ENCODE measurements around the gene CARMIL3. TPM values are rescaled to one million over a fixed set of nuclear protein-coding genes. Genes with fewer than 3 reads are reported as not detected.

Gene CARMIL3
- total and polyA plus RNA-seq, 2 experiments from 2014 or later: 3.7 to 11.8 TPM

GRCh38 chr14:24060984-24061913 lies 9.4 kb downstream of the CARMIL3 start:
- Histone ChIP-seq H4K20me1 (replicated peaks; ENCODE audit: insufficient read depth) (no peaks in the 10 kb centered on the region), H3K79me2 (replicated peaks; ENCODE audit: insufficient read depth) (no peaks in the 10 kb centered on the region), H3K4me1 (ENCODE audit: insufficient read depth) (no peaks in the 10 kb centered on the region), H3K27me3 (ENCODE audit: insufficient read depth) (no peaks in the 10 kb centered on the region), H3K27ac (ENCODE audit: low read depth) (no peak overlapping the region), H3K4me2 (no peak overlapping the region), H3K9me2 (ENCODE audit: insufficient read depth) (no peaks in the 10 kb centered on the region), H3K4me3 (no peak overlapping the region), H3F3A (replicated peaks; ENCODE audit: low read depth) (no peaks in the 10 kb centered on the region), H2AFZ (no peak overlapping the region), H3K36me3 (ENCODE audit: insufficient read depth) (no peaks in the 10 kb centered on the region)
- Mint-ChIP-seq H3K4me1 (peaks cover 13% of the 10 kb centered on the region), H3K36me3 (ENCODE audit: low read depth) (peaks cover 15% of the 10 kb centered on the region; the same call in 2 of the 3 replicates), H3K27ac (peak overlapping the region; percentile 81; the same call in 1 of the 2 replicates), H3K27me3 (ENCODE audit: insufficient read depth, low read depth, poor library complexity) (peaks cover 7% of the 10 kb centered on the region), H3K9me3 (no peaks in the 10 kb centered on the region; the same call in 2 of the 3 replicates), H3K4me3 (no peak overlapping the region)
- TF ChIP-seq STAT1 (IDR thresholded peaks at IDR 0.05; ENCODE audit: unreplicated experiment) (no peak), EZH2phosphoT487 (IDR thresholded peaks at IDR 0.05; ENCODE audit: unreplicated experiment) (no peak), JUNB (IDR thresholded peaks at IDR 0.05; ENCODE audit: unreplicated experiment) (no peak), EZH2 (IDR thresholded peaks at IDR 0.05; ENCODE audit: low read depth, unreplicated experiment) (no peak), ZNF331 (CRISPR knock-in tag; IDR thresholded peaks at IDR 0.05; ENCODE audit: low read depth) (no peak), ETS1 (IDR thresholded peaks at IDR 0.05) (no peak)
- DNase-seq (ENCODE audit: low spot score): no peak
- ATAC-seq: no peak

GRCh38 chr14:24062216-24062980 lies 10.6 kb downstream of the CARMIL3 start:
- no peak overlapping the region for H3K4me3 Mint-ChIP-seq
- Histone ChIP-seq H3K79me2 (replicated peaks; ENCODE audit: insufficient read depth) (no peaks in the 10 kb centered on the region), H4K20me1 (replicated peaks; ENCODE audit: insufficient read depth) (no peaks in the 10 kb centered on the region), H3K27ac (ENCODE audit: low read depth) (no peak overlapping the region), H3K4me3 (no peak overlapping the region), H3F3A (replicated peaks; ENCODE audit: low read depth) (no peaks in the 10 kb centered on the region), H3K27me3 (ENCODE audit: insufficient read depth) (no peaks in the 10 kb centered on the region), H2AFZ (no peak overlapping the region), H3K4me1 (ENCODE audit: insufficient read depth) (no peaks in the 10 kb centered on the region), H3K9me2 (ENCODE audit: insufficient read depth) (no peaks in the 10 kb centered on the region), H3K4me2 (no peak overlapping the region), H3K36me3 (ENCODE audit: insufficient read depth) (no peaks in the 10 kb centered on the region)
- no peaks in the 10 kb centered on the region; the same call in 2 of the 3 replicates for H3K9me3 Mint-ChIP-seq
- H3K36me3 Mint-ChIP-seq (ENCODE audit: low read depth): peaks cover 15% of the 10 kb centered on the region; the same call in 2 of the 3 replicates
- DNase-seq (ENCODE audit: low spot score): no peak
- ATAC-seq: no peak
- H3K27ac Mint-ChIP-seq: peak overlapping the region; percentile 57; the same call in 1 of the 2 replicates
- peaks cover 13% of the 10 kb centered on the region for H3K4me1 Mint-ChIP-seq
- H3K27me3 Mint-ChIP-seq (ENCODE audit: insufficient read depth, low read depth, poor library complexity): peaks cover 5% of the 10 kb centered on the region
- TF ChIP-seq STAT1 (IDR thresholded peaks at IDR 0.05; ENCODE audit: unreplicated experiment) (no peak), POLR2AphosphoS5 (IDR thresholded peaks at IDR 0.05; ENCODE audit: low read depth) (no peak), ETS1 (IDR thresholded peaks at IDR 0.05) (no peak), NANOG (IDR thresholded peaks at IDR 0.05; ENCODE audit: borderline replicate concordance) (no peak), EZH2 (IDR thresholded peaks at IDR 0.05; ENCODE audit: low read depth, unreplicated experiment) (no peak), EZH2phosphoT487 (IDR thresholded peaks at IDR 0.05; ENCODE audit: unreplicated experiment) (no peak), ZNF331 (CRISPR knock-in tag; IDR thresholded peaks at IDR 0.05; ENCODE audit: low read depth) (no peak), JUNB (IDR thresholded peaks at IDR 0.05; ENCODE audit: unreplicated experiment) (no peak), REST (IDR thresholded peaks at IDR 0.05; ENCODE audit: unreplicated experiment) (no peak), ZNF114 (CRISPR knock-in tag; IDR thresholded peaks at IDR 0.05) (no peak)
- TF ChIP-seq, protein P1, sequence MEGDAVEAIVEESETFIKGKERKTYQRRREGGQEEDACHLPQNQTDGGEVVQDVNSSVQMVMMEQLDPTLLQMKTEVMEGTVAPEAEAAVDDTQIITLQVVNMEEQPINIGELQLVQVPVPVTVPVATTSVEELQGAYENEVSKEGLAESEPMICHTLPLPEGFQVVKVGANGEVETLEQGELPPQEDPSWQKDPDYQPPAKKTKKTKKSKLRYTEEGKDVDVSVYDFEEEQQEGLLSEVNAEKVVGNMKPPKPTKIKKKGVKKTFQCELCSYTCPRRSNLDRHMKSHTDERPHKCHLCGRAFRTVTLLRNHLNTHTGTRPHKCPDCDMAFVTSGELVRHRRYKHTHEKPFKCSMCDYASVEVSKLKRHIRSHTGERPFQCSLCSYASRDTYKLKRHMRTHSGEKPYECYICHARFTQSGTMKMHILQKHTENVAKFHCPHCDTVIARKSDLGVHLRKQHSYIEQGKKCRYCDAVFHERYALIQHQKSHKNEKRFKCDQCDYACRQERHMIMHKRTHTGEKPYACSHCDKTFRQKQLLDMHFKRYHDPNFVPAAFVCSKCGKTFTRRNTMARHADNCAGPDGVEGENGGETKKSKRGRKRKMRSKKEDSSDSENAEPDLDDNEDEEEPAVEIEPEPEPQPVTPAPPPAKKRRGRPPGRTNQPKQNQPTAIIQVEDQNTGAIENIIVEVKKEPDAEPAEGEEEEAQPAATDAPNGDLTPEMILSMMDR (conservative IDR thresholded peaks at IDR 0.05; ENCODE audit: low read depth in 2 of 2): no peak
